ENCODE measurements around the gene ABR.
"Not testable (repeated sequence)": the region's sequence is repeated elsewhere in the genome, so short reads cannot be mapped to it uniquely, and the experiment has no call there.

Gene ABR

GRCh38 chr17:1097972-1098744, 81.6 kb downstream of the ABR start:
- not testable (repeated sequence) for DNase-seq

DNA sequence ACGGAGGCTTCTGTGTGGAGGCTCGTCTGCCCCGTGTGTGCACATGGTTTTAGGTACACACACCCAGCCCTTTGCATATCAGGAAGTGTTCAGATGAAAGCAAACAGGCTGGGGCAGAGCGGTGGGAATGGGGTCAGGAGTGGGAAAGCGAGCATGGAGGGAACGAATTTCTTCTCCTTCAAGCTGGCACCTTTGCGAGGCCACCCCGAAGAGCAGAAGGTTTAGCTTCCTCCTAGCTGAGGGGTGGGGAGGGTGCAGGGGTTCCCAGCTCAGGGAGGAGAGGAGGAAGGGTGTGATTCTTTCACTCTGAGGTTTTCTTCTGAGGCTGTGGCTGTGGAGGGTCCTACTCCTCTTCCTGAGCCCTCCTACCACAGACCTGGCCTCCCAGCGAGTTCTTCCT, 83.6 kb downstream of the ABR start:
- DNase-seq: no peak

DNA sequence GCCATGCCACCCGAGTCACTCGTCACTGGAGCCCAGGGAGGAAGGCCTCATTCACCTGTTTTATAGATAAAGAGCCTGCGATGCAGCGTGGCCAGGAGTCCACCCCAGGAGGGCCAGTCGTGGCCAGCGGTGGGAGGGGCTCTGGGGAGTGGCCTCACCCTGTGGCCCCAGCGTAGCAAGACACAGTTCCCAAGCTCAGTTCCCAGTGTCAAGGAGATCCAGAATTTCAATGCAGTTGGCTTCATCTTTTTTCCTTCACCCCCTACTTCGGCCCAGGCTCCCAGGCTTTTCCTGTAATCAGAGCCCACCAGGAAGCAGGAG, 84.0 kb downstream of the ABR start:
- DNase-seq: no peak

DNA sequence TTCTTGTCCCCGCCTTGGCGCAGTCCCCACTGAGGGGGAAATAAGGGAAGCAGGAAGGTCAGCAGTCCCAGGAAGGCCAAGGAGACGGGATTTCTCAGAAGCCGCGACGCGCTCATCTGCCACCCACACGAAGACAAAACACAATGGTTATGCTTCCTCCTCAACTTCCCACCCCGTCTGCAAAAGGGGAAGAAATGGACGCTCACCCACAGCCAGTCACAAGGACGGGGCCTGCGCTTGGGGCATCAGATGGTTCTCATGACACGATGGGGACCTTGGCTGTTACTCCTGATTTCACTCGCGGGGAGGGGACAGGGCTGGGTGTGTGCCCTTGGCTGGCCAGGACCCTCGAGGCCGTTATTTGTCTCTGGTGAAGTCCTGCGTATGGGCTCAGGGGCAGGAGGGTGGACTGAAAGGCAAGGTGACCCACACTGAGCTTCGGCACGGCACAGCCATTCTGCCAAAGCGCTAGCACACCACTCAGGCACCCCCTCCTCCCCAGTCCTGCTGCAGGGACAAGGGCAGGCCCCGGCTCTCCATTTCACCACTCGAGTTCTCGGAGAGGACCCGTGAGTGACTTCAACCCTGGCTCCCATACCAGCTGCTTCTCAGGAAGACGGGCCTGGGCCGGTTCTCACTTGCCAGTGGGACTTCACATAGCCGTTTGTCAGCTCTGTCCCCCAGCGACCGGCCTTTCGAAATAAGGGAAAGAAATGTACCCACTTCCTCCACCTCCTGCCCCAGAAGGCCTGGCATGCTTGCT, 84.5 kb downstream of the ABR start:
- DNase-seq: peak in 14 of 58 donors; percentile 11 to 45 (median 22)

- DNase-seq: no peak
Observed at GRCh38 chr17:1094591-1094990, 85.2 kb downstream of the ABR start.

DNA sequence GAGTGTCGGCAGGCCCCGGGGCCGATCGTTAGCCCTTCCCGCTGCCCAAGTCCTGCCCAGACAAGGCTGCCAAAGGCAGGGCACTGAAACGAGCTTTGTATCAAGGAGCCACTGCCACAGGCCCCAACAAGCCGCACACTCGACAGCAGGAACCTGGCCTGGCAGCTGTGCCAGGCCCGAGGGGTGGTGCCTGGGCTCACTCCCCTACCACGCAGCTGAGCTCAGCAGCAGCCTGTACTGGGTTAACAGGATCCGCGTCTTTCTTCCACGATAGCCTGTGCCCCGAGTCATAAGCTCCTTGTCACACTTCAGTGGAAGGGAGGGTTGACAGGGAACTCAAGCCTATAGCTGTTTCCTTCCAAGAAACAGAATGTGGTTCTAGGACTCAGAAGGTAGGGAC, 87.9 kb downstream of the ABR start:
- no peak for DNase-seq

- DNase-seq: no peak
Observed at GRCh38 chr17:1091190-1091534, 88.6 kb downstream of the ABR start.

DNA sequence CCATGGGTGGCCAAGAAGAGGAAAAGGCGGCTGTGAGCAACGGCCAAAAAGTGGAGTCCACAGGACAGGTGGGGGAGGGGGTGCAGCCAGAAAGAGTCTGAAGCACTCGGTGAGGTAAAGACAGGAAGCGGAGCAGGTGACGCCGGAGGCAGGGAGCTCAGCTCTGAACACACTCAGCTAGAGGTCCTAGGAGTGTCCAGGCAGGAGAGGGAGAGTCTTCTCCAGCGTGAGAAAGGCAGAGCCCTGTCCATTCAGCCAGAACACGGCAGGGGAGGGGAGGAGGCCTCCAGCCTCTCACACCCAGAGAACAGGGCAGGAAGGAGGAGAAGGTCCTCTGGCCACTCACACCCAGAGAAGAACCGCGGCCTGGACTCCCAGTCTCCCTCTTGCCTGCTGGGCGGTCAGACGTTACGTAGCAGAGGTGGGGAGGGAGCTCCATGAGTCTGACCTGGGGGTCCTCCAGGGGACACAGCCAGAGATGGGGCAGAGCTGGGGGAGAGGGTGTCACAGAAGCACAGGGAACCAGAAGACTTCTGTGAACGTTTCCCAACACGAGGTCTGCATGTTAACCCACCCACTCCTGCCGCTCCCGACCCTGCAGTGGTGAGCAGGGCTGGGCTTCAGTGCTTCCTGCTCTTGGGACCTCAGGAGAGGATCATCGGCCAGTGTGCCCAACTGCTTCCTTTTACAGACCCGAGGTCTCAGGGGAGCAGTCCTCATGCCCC, 89.2 kb downstream of the ABR start:
- DNase-seq: no peak

DNA sequence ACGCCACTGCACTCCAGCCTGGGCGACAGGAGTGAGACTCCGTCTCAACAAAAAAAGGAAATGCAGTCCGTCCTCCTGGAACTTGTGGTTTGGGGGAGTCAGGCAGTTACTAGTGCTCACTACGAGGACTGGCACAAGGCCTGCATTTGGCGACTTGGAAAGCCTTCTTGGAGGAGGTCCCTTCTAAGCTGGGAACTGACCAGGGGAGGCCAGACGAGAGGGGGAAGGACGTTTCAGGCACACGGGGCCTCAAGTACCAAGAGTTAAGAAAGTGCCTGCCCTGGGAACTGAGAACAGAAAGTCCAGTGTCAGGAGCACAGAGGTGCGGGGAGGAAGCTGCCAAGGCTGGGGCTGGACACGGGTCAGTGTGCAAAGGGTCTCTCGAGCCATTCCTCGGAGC, 89.9 kb downstream of the ABR start:
- DNase-seq: peak in 45 of 58 donors; percentile 16 to 83 (median 50)

- DNase-seq: peak in 47 of 58 donors; percentile 18 to 89 (median 62)
Observed at GRCh38 chr17:1087381-1088241, 92.2 kb downstream of the ABR start.

GRCh38 chr17:1083451-1084187, 96.2 kb downstream of the ABR start:
- no peak for DNase-seq

DNA sequence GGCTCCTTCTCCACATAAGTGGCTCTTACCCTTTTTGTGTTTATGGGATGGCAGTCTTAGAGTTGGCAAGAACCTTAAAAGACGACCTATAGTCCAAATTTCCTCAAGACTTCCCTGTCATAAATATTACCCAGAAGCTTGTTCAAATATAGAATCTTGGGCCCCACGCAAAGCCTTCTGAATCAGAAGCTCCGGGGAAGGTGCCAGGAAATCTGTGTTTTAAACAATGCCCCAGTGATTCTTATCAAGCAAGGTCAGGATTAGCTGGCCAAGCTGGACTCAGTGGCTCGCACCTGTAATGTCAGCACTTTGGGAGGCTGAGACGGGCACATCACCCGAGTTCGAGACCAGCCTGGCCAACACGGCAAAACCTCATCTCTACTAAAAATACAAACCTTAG, 97.2 kb downstream of the ABR start:
- DNase-seq: peak in 2 of 58 donors; percentile 18 to 33

GRCh38 chr17:1078831-1079561, 100.8 kb downstream of the ABR start:
- DNase-seq: peak in 31 of 58 donors; percentile 13 to 61 (median 36)

- DNase-seq: no peak
Observed at GRCh38 chr17:1077986-1078711, 101.6 kb downstream of the ABR start.

DNA sequence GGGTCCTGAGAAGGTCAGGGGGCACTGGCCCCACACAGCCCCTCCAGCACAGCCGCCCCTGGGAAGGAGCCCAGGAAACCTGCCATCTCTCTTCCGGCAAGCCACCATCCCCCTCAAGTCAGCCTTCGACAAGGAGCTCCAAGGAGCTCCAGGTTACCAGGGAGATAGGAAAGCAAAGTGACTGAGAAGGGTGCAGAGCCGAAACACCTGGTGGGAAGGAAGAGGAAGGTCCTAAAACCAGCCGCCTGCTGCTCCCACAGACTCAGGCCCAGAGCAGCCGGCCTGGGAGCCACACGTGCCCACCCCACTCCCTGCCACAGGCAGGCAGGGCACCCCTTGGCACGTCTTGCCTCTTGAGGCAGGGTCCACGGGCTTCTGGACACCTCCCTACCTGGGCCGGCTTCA, 102.2 kb downstream of the ABR start:
- peak in 1 of 58 donors; percentile 17 for DNase-seq

DNA sequence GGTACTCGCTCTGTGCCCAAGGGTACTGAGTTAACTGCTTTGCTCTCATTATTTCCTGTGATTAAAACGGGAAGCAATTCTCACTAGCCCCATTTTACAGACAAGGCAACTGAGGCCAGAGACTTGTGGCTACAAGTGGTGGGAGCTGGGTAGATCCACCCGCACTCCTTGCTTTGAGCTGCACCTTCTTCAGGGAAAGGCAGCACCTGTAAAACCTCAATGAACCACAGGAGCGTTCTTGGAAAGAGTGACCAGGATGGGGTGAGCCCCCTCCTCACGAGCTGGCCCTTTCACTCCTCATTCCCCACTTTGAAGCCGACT, 102.8 kb downstream of the ABR start:
- no peak for DNase-seq

DNA sequence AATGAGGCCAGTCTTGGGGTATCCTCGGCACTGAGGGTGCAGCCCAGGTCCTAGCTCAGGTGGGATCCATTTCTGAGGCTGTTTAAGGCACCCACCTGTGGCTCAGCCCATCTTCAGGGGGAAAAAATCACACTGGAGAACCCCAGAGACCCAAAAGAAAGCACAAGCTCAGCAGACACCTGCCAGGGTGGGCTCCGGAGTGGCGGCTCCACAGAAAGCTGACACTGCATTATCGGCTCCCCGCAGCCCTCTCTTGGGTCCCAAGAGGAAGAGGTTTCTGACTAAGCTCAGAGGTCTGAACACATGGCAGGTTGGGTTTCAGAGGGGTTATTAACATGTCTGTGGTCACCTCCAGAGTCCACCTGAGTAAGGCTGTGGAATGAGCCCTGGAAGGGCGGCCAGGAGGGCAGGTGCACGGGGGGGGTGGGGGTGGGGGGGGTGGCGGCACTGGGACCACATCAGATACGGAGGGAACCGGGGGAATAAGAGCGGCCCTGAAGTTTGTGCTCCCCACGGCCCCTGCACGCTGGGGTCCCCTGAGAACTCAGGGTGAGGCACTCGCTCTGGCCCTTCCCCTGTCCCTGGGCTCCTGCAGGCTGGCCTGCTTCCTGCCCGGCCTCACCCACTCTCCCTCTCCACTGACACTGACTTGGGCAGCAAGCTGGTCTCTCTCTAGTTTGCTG, 103.3 kb downstream of the ABR start:
- no peak for DNase-seq

- DNase-seq: peak in 18 of 58 donors; percentile 9 to 56 (median 26)
Observed at GRCh38 chr17:1074886-1075605, 104.7 kb downstream of the ABR start.

Data from anterior cingulate cortex (tissue), 58 donors.